Inferior parietal cortex (tissue), 1 donor: ENCODE data around the gene SPRYD3.
"Not testable (repeated sequence)": the region's sequence is repeated elsewhere in the genome, so short reads cannot be mapped to it uniquely, and the experiment has no call there.

ENCODE experiments used
- DNase-seq: peaks from one replicate; pipeline ENCODE4 v3.0.0-alpha.2; 2016; ENCODE audit errors: extremely low spot score

SPRYD3 gene

GRCh38 chr12:53051881-53052412, 27.2 kb downstream of the SPRYD3 start:
- DNase-seq: no peak

GRCh38 chr12:53051058-53051880, 27.9 kb downstream of the SPRYD3 start:
- DNase-seq: peak; percentile 87

GRCh38 chr12:53050426-53051057, 28.6 kb downstream of the SPRYD3 start:
- DNase-seq: peak; percentile 60

- DNase-seq: no peak
These were observed 29.4 kb downstream of the SPRYD3 start, which contains the start of gene TNS2 for GRCh38 chr12:53049571-53050318. Gene TNS2 (plus strand): TSS chr12:53050065. CDS start chr12:53050186, 121 bp downstream.

- no peak for DNase-seq
These were observed 30.3 kb downstream of the SPRYD3 start for GRCh38 chr12:53048780-53049401.

- DNase-seq: peak; percentile 55
These were observed 31.0 kb downstream of the SPRYD3 start for GRCh38 chr12:53048033-53048779.

GRCh38 chr12:53047221-53048032, 31.8 kb downstream of the SPRYD3 start:
- no peak for DNase-seq

GRCh38 chr12:53046655-53047220, 32.5 kb downstream of the SPRYD3 start:
- DNase-seq: peak; percentile 66

GRCh38 chr12:53045696-53046045, 33.5 kb downstream of the SPRYD3 start:
- no peak for DNase-seq

GRCh38 chr12:53044896-53045695, 34.1 kb downstream of the SPRYD3 start:
- DNase-seq: no peak

- DNase-seq: no peak
These were observed 35.1 kb downstream of the SPRYD3 start for GRCh38 chr12:53044052-53044581.

- DNase-seq: no peak
These were observed 36.4 kb downstream of the SPRYD3 start for GRCh38 chr12:53042607-53043454.

GRCh38 chr12:53039851-53040250, 39.3 kb downstream of the SPRYD3 start:
- no peak for DNase-seq

GRCh38 chr12:53036802-53037201, 42.4 kb downstream of the SPRYD3 start:
- no peak for DNase-seq

GRCh38 chr12:53034459-53034858, 44.7 kb downstream of the SPRYD3 start:
- DNase-seq: no peak

GRCh38 chr12:53033832-53034231, 45.4 kb downstream of the SPRYD3 start:
- DNase-seq: not testable (repeated sequence)

- DNase-seq: no peak
These were observed 47.6 kb downstream of the SPRYD3 start for GRCh38 chr12:53031616-53032015.

GRCh38 chr12:53027014-53027413, 52.2 kb downstream of the SPRYD3 start:
- DNase-seq: not testable (repeated sequence)
